Gastroesophageal sphincter (tissue), 4 donors: ENCODE results near the gene FAM9A. TPM values are rescaled to one million over a fixed set of nuclear protein-coding genes. Genes with fewer than 3 reads are reported as not detected.

Experiments
- ATAC-seq: fragments of 150-250 bp; one replicate; pipeline ENCODE4 v1.9.1; 2016; ENCODE audit warnings: mild to moderate bottlenecking, moderate library complexity
- H3K27ac ChIP-seq, 4 donors: fragments of 200-600 bp; sonication (generic) in 3 of 4; 1 replicate in 3 of 4; 2 replicates in 1 of 4; pipeline ENCODE4 v1.5.1; 2016 to 2019
- H3K27me3 ChIP-seq: fragments of 200-600 bp; sonication (generic); one replicate; pipeline ENCODE4 v1.5.1; 2019
- H3K36me3 ChIP-seq, 2 donors: fragments of 200-600 bp; sonication (generic); one replicate each; pipeline ENCODE4 v1.5.1; 2019; ENCODE audit warnings: control low read depth in 1 of 2
- H3K4me1 ChIP-seq, 3 donors: fragments of 200-600 bp; sonication (generic); 1 replicate in 2 of 3; 2 replicates in 1 of 3; pipeline ENCODE4 v1.5.1; 2016 to 2019; ENCODE audit warnings: control low read depth in 2 of 3
- H3K4me3 ChIP-seq, 2 donors: fragments of 200-600 bp; sonication (generic); one replicate each; pipeline ENCODE4 v1.5.1; 2019; ENCODE audit warnings: mild to moderate bottlenecking in 1 of 2, moderate library complexity in 1 of 2
- H3K9me3 ChIP-seq, 3 donors: fragments of 200-600 bp; sonication (generic); one replicate each; pipeline ENCODE4 v1.5.1; 2017 to 2019; ENCODE audit warnings: control low read depth in 2 of 3
- CTCF ChIP-seq, 4 experiments: fragments of 200-600 bp in 2 of 4; fragments of 450-650 bp in 2 of 4; sonication (generic) in 1 of 4; IDR thresholded peaks; one replicate each; pipeline ENCODE4 v1.5.1; 2017 to 2019; ENCODE audit warnings: antibody characterized with exemption in 4 of 4, mild to moderate bottlenecking in 2 of 4, moderate library complexity in 2 of 4
- EP300 ChIP-seq: sonication (generic); formaldehyde crosslinking; IDR thresholded peaks from one replicate; pipeline ENCODE4 v1.6.1; 2017; ENCODE audit warnings: antibody characterized with exemption, mild to moderate bottlenecking
- POLR2A ChIP-seq, 2 donors: fragments of 450-650 bp; IDR thresholded peaks; one replicate each; pipeline ENCODE4 v1.6.1; 2017; ENCODE audit warnings: antibody characterized with exemption in 2 of 2, mild to moderate bottlenecking in 2 of 2, moderate library complexity in 1 of 2
- POLR2AphosphoS5 ChIP-seq: sonication (generic); formaldehyde crosslinking; IDR thresholded peaks from one replicate; pipeline ENCODE4 v1.6.1; 2017; ENCODE audit warnings: antibody characterized with exemption
- WGBS, 2 donors: methylation state at CpG; one replicate each; pipeline ENCODE4 v1.1.5; 2018; ENCODE audit warnings: low coverage in 1 of 2; 5-methylcytosine and 5-hydroxymethylcytosine counted together
- total RNA-seq, 4 donors: library from RNA; depleted of rRNA; stranded (reverse); fragments of >200 nt; gene quantifications; one replicate each; pipeline ENCODE4 v1.1.0, GENCODE V29; 2016

Gene FAM9A
- total RNA-seq, 4 donors from 2014 or later: not detected

DNA sequence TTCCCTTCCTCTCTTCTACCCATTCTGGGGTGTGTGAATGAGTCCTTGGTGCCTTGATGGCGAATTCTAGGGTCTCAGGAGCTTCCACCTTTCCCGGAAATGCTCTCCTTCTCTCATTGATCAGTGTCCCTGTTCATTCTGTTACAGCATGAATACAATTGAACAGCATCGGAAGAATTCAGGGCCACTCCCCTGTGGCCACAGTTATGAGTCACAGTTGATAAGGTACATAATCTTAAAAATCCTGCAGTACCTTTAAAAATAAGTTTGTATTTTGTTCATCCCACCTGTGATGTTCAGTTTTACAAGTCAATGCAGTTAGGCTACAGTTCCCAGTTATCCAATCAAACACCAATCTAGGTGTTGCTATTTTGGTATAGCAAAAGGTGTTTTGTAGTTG is 47.3 kb upstream of the FAM9A start:
- 60 to 100% methylated on average over 2 of the region's 3 CpGs for WGBS, 2 donors
- no peaks in the 10 kb centered on the region for H3K9me3 ChIP-seq
- no peak for TF ChIP-seq EP300
- no peak for TF ChIP-seq POLR2A (IDR thresholded peaks at IDR 0.05)
- TF ChIP-seq POLR2AphosphoS5: no peak
- no peak overlapping the region for H3K4me3 ChIP-seq
- H3K4me1 ChIP-seq: no peaks in the 10 kb centered on the region
- no peak overlapping the region for H3K27ac ChIP-seq
- H3K27me3 ChIP-seq: no peaks in the 10 kb centered on the region
- ATAC-seq: no peak
- H3K36me3 ChIP-seq: no peaks in the 10 kb centered on the region

GRCh38 chrX:8847360-8847759 is 46.2 kb upstream of the FAM9A start:
- Histone ChIP-seq H3K4me1 (no peaks in the 10 kb centered on the region), H3K36me3 (no peaks in the 10 kb centered on the region), H3K4me3 (no peak overlapping the region), H3K27ac (no peak overlapping the region), H3K27me3 (no peaks in the 10 kb centered on the region), H3K9me3 (no peaks in the 10 kb centered on the region)
- 42% methylated on average over 1 of the region's 1 CpG; no CpG with 5 or more reads in 1 of the 2 donors for WGBS, 2 donors
- TF ChIP-seq CTCF (IDR thresholded peaks at IDR 0.05): no peak
- TF ChIP-seq POLR2A (IDR thresholded peaks at IDR 0.05): no peak
- no peak for TF ChIP-seq POLR2AphosphoS5
- no peak for TF ChIP-seq EP300
- ATAC-seq: no peak

- ATAC-seq: no peak
- WGBS, 2 donors: 37 to 100% methylated on average over 2 of the region's 5 CpGs
- H3K9me3 ChIP-seq: no peaks in the 10 kb centered on the region
- no peaks in the 10 kb centered on the region for H3K36me3 ChIP-seq
- H3K27ac ChIP-seq: no peak overlapping the region
- no peak overlapping the region for H3K4me3 ChIP-seq
- no peaks in the 10 kb centered on the region for H3K4me1 ChIP-seq
- no peaks in the 10 kb centered on the region for H3K27me3 ChIP-seq
- TF ChIP-seq EP300 (no peak), POLR2A (IDR thresholded peaks at IDR 0.05) (no peak), CTCF (IDR thresholded peaks at IDR 0.05) (no peak)
Measured at GRCh38 chrX:8846266-8846665, 45.1 kb upstream of the FAM9A start.

DNA sequence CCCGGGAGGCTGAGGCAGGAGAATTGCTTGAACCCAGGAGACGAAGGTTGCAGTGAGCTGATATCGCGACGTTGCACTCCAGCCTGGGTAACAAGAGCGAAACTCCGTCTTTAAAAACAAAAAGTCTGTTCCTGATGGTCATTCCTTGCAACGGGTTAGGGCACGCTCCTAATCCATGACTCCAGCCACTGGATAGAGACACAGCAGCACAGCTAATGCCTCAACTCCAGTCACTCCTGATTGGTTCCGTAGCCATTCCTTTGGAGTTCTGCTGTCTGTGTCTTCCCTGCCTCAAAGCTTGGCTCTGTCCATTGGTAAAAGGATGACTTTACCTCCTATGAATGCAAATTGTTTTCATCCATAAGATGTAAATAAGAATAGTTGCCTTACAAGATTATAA is 44.3 kb upstream of the FAM9A start:
- Histone ChIP-seq H3K4me3 (no peak overlapping the region), H3K27ac (no peak overlapping the region), H3K36me3 (no peaks in the 10 kb centered on the region), H3K4me1 (no peaks in the 10 kb centered on the region), H3K9me3 (no peaks in the 10 kb centered on the region), H3K27me3 (no peaks in the 10 kb centered on the region)
- no peak for TF ChIP-seq EP300
- no peak for TF ChIP-seq CTCF (IDR thresholded peaks at IDR 0.05)
- TF ChIP-seq POLR2AphosphoS5: no peak
- TF ChIP-seq POLR2A (IDR thresholded peaks at IDR 0.05): no peak
- 73 to 100% methylated on average over 2 to 3 of the region's 10 CpGs for WGBS, 2 donors
- no peak for ATAC-seq

DNA sequence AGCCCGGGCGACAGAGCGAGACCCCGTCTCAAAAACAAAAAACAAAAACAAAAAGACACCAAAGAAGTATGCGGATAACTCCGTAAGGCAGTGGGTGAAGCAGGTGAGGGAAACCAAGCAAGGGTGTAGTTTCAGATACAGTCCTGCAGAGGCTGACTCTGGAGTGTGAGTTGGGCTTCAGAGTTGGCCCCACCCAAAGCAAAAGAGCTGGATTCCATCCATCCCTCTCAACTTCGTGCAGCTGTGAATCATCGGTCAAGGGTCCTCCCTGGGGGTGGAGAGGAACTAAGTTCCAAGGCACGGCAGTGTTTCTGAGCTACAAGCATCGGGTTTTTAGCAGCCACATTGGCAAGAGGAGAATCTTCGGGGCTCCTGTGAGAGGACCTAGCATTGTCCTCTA is 43.9 kb upstream of the FAM9A start:
- H3K27me3 ChIP-seq: no peaks in the 10 kb centered on the region
- no peak overlapping the region for H3K4me3 ChIP-seq
- TF ChIP-seq CTCF (IDR thresholded peaks at IDR 0.05) (no peak), EP300 (no peak), POLR2AphosphoS5 (no peak), POLR2A (IDR thresholded peaks at IDR 0.05) (no peak)
- ATAC-seq: no peak
- no peaks in the 10 kb centered on the region for H3K9me3 ChIP-seq
- no peaks in the 10 kb centered on the region for H3K36me3 ChIP-seq
- no peak overlapping the region for H3K27ac ChIP-seq
- no peaks in the 10 kb centered on the region for H3K4me1 ChIP-seq
- 62% methylated on average over 3 of the region's 11 CpGs; no CpG with 5 or more reads in 1 of the 2 donors for WGBS, 2 donors
